OCI-LY7 (cell line): ENCODE measurements around the gene ZBTB5. TPM values are rescaled to one million over a fixed set of nuclear protein-coding genes. Genes with fewer than 3 reads are reported as not detected.

Experiments
- BruUV-seq: library from RNA; stranded (reverse); fragments of 400-500 nt; replicated peaks from 2 replicates; lab custom pipeline; 2021; lab: Mats Ljungman, UMichigan
- CTCF ChIA-PET: fragments of 300-600 bp; sonication (Branson Sonifier 250); formaldehyde crosslinking; loops from one replicate; lab custom pipeline; 2022; ENCODE audit warnings: antibody characterized with exemption; ENCODE audit not compliant: unreplicated experiment; lab: Charles Lee
- POLR2A ChIA-PET: fragments of 300-600 bp; sonication (Branson Sonifier 250); formaldehyde crosslinking; loops from one replicate; lab custom pipeline; 2022; ENCODE audit warnings: antibody characterized with exemption; lab: Charles Lee
- DNase-seq: peaks from one replicate; pipeline ENCODE4 v3.0.0-alpha.2; 2015; ENCODE audit warnings: low spot score
- H2AFZ ChIP-seq: fragments of 200-600 bp; sonication (generic), shearing (Covaris generic); 2 replicates; pipeline ENCODE4 v1.6.1; 2014; ENCODE audit warnings: mild to moderate bottlenecking, antibody characterized with exemption, low read length, moderate library complexity
- H3K27ac ChIP-seq: fragments of 200-600 bp; sonication (generic); 2 replicates; pipeline ENCODE4 v1.5.1; 2014; ENCODE audit warnings: mixed run types, low read depth, mild to moderate bottlenecking, moderate library complexity, low read length, inconsistent platforms; ENCODE audit not compliant: poor library complexity, severe bottlenecking
- H3K36me3 ChIP-seq: fragments of 200-600 bp; sonication (generic); 2 replicates; pipeline ENCODE4 v1.6.1; 2014; ENCODE audit warnings: mild to moderate bottlenecking, antibody characterized with exemption, low read length, moderate library complexity, mixed read lengths; ENCODE audit not compliant: insufficient read depth
- H3K4me1 ChIP-seq: fragments of 200-600 bp; sonication (generic); 2 replicates; pipeline ENCODE4 v1.5.1; 2014; ENCODE audit warnings: mild to moderate bottlenecking, low read length; ENCODE audit not compliant: insufficient read depth, poor library complexity, severe bottlenecking
- H3K4me2 ChIP-seq: fragments of 200-600 bp; sonication (generic); 2 replicates; pipeline ENCODE4 v1.6.1; 2014; ENCODE audit warnings: mild to moderate bottlenecking, low read length
- H3K4me3 ChIP-seq: fragments of 200-600 bp; sonication (generic); 2 replicates; pipeline ENCODE4 v1.5.1; 2014; ENCODE audit warnings: mild to moderate bottlenecking, low read depth, low read length; ENCODE audit not compliant: poor library complexity, severe bottlenecking
- H3K79me2 ChIP-seq: fragments of 200-600 bp; sonication (generic); 2 replicates; pipeline ENCODE4 v1.6.1; 2016; ENCODE audit warnings: low read depth, mild to moderate bottlenecking, low read length, moderate library complexity, mixed read lengths; ENCODE audit not compliant: insufficient read depth
- H3K9me2 ChIP-seq: fragments of 200-600 bp; sonication (generic); 2 replicates; pipeline ENCODE4 v1.6.1; 2016; ENCODE audit warnings: mild to moderate bottlenecking, low read length, mixed read lengths; ENCODE audit not compliant: insufficient read depth
- H3K9me3 ChIP-seq: fragments of 200-600 bp; sonication (generic); 2 replicates; pipeline ENCODE4 v1.6.1; 2014; ENCODE audit warnings: mild to moderate bottlenecking, mixed run types, low read length, mixed read lengths
- H4K20me1 ChIP-seq: fragments of 200-600 bp; sonication (generic); 2 replicates; pipeline ENCODE4 v1.6.1; 2014; ENCODE audit warnings: mild to moderate bottlenecking, antibody characterized with exemption, low read length, moderate library complexity, mixed read lengths; ENCODE audit not compliant: insufficient read depth
- CTCF ChIP-seq: fragments of 200-600 bp; sonication (generic); conservative IDR thresholded peaks from 2 replicates; pipeline ENCODE4 v1.5.1; 2014; ENCODE audit warnings: mild to moderate bottlenecking, antibody characterized with exemption, low read length, moderate library complexity, mixed read lengths
- EZH2phosphoT487 ChIP-seq: fragments of 200-600 bp; sonication (generic); IDR thresholded peaks from 2 replicates; pipeline ENCODE4 v1.6.1; 2018; ENCODE audit warnings: low read depth, borderline replicate concordance, mild to moderate bottlenecking, mixed run types, antibody characterized with exemption, low read length, moderate library complexity, mixed read lengths
- intact Hi-C: fragments of 100-400 bp; cut with micrococcal nuclease; formaldehyde crosslinking; loops from one replicate; pipeline ENCODE4 v1.10.0; 2022; ENCODE audit not compliant: unreplicated experiment
- total RNA-seq, 2 experiments: library from RNA; depleted of rRNA in 1 of 2; stranded (reverse); fragments of >200 nt in 1 of 2; shearing (Covaris generic) in 1 of 2; gene quantifications; 2 replicates each; pipeline ENCODE4 v1.2.3, GENCODE V29; 2014 to 2022

The ZBTB5 gene
- total RNA-seq, 2 experiments from 2014 or later = 20.2 to 31.9 TPM

GRCh38 chr9:37430841-37431597 is 34.2 kb downstream of the ZBTB5 start:
- Histone ChIP-seq H3K9me2 (no peaks in the 10 kb centered on the region), H3K36me3 (peaks cover 97% of the 10 kb centered on the region), H3K9me3 (no peaks in the 10 kb centered on the region), H2AFZ (no peak overlapping the region), H3K79me2 (no peaks in the 10 kb centered on the region), H3K27ac (no peak overlapping the region), H3K4me3 (no peak overlapping the region), H4K20me1 (no peaks in the 10 kb centered on the region), H3K4me1 (peaks cover 12% of the 10 kb centered on the region), H3K4me2 (no peak overlapping the region)
- CTCF ChIA-PET = no interaction called here
- intact Hi-C loops = no loop called here
- peak; percentile 29; the same call in 1 of the 2 replicates for TF ChIP-seq CTCF
- TF ChIP-seq EZH2phosphoT487 = no peak
- BruUV-seq = no TSS peak
- DNase-seq = no peak
- POLR2A ChIA-PET = interaction anchor here (1.0 to 1.6 kb wide), 2 partner anchors 16 to 19 kb away, joined by 3 to 4 read pairs; no protein-coding TSS in a partner anchor

- no peaks in the 10 kb centered on the region for H3K9me2 ChIP-seq
- ChIA-PET POLR2A (no interaction called here), CTCF (no interaction called here)
- DNase-seq = no peak
- no TSS peak for BruUV-seq
- no peaks in the 10 kb centered on the region for H3K79me2 ChIP-seq
- H3K27ac ChIP-seq = no peak overlapping the region
- no peak overlapping the region for H3K4me3 ChIP-seq
- H2AFZ ChIP-seq = no peak overlapping the region
- intact Hi-C loops = loop anchor here (10.0 kb wide), 1 partner anchor 665 kb away; no protein-coding TSS in a partner anchor
- H4K20me1 ChIP-seq = no peaks in the 10 kb centered on the region
- H3K4me1 ChIP-seq = peaks cover 12% of the 10 kb centered on the region
- H3K9me3 ChIP-seq = no peaks in the 10 kb centered on the region
- H3K36me3 ChIP-seq = peaks cover 97% of the 10 kb centered on the region
- H3K4me2 ChIP-seq = no peak overlapping the region
- TF ChIP-seq CTCF = no peak
- no peak for TF ChIP-seq EZH2phosphoT487
Measured at GRCh38 chr9:37429441-37430285, 35.6 kb downstream of the ZBTB5 start.
